ENCODE data around the gene NEUROG1.

Gene NEUROG1

DNA sequence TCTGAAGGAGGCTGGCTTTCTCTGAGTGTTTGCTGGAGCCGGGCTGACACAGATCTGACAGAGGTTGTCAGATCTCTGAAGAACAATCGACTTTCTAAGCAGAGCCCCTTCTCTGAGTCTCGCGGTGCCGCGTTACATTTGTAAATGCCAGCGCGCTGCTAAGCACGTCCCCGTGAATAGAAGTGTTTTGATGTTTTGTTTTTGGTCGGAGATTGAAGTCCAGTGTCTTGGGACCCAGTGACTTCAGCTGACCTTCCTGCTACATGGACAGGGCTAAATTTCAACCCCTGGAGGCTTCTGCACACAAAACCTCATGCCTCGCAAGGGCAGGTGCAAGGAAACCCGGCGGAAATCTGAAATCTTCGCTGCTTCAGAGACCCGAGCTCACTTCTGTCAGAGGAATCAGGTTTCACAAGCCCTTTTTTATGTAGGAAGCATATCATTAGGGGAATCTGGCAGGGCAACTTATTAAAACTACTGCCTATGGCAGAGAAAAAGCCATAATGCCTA is 27.2 kb downstream of the NEUROG1 start (continued):
- TF ChIP-seq ZNF791 (tag by site-specific recombination; IDR thresholded peaks at IDR 0.05): no peak
- no peak for TF ChIP-seq REPIN1 (tag by site-specific recombination; IDR thresholded peaks at IDR 0.05; ENCODE audit: low read depth)
- 0 out of 2 replicates have a peak, but pooled peaks have one; percentile 44 for TF ChIP-seq FEZF1 (tag by site-specific recombination; IDR thresholded peaks at IDR 0.05)
- TF ChIP-seq, protein P1, sequence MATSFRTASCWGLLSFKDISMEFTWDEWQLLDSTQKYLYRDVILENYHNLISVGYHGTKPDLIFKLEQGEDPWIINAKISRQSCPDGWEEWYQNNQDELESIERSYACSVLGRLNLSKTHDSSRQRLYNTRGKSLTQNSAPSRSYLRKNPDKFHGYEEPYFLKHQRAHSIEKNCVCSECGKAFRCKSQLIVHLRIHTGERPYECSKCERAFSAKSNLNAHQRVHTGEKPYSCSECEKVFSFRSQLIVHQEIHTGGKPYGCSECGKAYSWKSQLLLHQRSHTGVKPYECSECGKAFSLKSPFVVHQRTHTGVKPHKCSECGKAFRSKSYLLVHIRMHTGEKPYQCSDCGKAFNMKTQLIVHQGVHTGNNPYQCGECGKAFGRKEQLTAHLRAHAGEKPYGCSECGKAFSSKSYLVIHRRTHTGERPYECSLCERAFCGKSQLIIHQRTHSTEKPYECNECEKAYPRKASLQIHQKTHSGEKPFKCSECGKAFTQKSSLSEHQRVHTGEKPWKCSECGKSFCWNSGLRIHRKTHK (tag by site-specific recombination; IDR thresholded peaks at IDR 0.05): no peak
- TF ChIP-seq EGR2 (tag by site-specific recombination; IDR thresholded peaks at IDR 0.05; ENCODE audit: low read depth): no peak
- TF ChIP-seq, protein P2, sequence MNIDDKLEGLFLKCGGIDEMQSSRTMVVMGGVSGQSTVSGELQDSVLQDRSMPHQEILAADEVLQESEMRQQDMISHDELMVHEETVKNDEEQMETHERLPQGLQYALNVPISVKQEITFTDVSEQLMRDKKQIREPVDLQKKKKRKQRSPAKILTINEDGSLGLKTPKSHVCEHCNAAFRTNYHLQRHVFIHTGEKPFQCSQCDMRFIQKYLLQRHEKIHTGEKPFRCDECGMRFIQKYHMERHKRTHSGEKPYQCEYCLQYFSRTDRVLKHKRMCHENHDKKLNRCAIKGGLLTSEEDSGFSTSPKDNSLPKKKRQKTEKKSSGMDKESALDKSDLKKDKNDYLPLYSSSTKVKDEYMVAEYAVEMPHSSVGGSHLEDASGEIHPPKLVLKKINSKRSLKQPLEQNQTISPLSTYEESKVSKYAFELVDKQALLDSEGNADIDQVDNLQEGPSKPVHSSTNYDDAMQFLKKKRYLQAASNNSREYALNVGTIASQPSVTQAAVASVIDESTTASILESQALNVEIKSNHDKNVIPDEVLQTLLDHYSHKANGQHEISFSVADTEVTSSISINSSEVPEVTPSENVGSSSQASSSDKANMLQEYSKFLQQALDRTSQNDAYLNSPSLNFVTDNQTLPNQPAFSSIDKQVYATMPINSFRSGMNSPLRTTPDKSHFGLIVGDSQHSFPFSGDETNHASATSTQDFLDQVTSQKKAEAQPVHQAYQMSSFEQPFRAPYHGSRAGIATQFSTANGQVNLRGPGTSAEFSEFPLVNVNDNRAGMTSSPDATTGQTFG (tag by site-specific recombination; IDR thresholded peaks at IDR 0.05; ENCODE audit: borderline replicate concordance): no peak
- no peak for TF ChIP-seq ZNF658 (tag by site-specific recombination; IDR thresholded peaks at IDR 0.05)
- TF ChIP-seq ZFP41 (tag by site-specific recombination; IDR thresholded peaks at IDR 0.05; ENCODE audit: borderline replicate concordance): no peak
- TF ChIP-seq, protein P3, sequence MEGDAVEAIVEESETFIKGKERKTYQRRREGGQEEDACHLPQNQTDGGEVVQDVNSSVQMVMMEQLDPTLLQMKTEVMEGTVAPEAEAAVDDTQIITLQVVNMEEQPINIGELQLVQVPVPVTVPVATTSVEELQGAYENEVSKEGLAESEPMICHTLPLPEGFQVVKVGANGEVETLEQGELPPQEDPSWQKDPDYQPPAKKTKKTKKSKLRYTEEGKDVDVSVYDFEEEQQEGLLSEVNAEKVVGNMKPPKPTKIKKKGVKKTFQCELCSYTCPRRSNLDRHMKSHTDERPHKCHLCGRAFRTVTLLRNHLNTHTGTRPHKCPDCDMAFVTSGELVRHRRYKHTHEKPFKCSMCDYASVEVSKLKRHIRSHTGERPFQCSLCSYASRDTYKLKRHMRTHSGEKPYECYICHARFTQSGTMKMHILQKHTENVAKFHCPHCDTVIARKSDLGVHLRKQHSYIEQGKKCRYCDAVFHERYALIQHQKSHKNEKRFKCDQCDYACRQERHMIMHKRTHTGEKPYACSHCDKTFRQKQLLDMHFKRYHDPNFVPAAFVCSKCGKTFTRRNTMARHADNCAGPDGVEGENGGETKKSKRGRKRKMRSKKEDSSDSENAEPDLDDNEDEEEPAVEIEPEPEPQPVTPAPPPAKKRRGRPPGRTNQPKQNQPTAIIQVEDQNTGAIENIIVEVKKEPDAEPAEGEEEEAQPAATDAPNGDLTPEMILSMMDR (tag by site-specific recombination; IDR thresholded peaks at IDR 0.05): no peak
- TF ChIP-seq, protein P4, sequence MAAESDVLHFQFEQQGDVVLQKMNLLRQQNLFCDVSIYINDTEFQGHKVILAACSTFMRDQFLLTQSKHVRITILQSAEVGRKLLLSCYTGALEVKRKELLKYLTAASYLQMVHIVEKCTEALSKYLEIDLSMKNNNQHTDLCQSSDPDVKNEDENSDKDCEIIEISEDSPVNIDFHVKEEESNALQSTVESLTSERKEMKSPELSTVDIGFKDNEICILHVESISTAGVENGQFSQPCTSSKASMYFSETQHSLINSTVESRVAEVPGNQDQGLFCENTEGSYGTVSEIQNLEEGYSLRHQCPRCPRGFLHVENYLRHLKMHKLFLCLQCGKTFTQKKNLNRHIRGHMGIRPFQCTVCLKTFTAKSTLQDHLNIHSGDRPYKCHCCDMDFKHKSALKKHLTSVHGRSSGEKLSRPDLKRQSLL (tag by site-specific recombination; IDR thresholded peaks at IDR 0.05): no peak
- 0 out of 2 replicates have a peak, but pooled peaks have one; percentile 17 for TF ChIP-seq ZBTB8A (tag by site-specific recombination; IDR thresholded peaks at IDR 0.05)
- no peak for TF ChIP-seq ZNF426 (tag by site-specific recombination; IDR thresholded peaks at IDR 0.05)
- TF ChIP-seq, protein P5, sequence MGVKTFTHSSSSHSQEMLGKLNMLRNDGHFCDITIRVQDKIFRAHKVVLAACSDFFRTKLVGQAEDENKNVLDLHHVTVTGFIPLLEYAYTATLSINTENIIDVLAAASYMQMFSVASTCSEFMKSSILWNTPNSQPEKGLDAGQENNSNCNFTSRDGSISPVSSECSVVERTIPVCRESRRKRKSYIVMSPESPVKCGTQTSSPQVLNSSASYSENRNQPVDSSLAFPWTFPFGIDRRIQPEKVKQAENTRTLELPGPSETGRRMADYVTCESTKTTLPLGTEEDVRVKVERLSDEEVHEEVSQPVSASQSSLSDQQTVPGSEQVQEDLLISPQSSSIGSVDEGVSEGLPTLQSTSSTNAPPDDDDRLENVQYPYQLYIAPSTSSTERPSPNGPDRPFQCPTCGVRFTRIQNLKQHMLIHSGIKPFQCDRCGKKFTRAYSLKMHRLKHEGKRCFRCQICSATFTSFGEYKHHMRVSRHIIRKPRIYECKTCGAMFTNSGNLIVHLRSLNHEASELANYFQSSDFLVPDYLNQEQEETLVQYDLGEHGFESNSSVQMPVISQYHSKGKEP (tag by site-specific recombination; IDR thresholded peaks at IDR 0.05): no peak
- no peak for TF ChIP-seq ZNF324 (tag by site-specific recombination; IDR thresholded peaks at IDR 0.05)
- TF ChIP-seq ZNF404 (tag by site-specific recombination; IDR thresholded peaks at IDR 0.05): no peak
- no peak; the same call in 1 of the 2 replicates for TF ChIP-seq ZNF501 (tag by site-specific recombination; IDR thresholded peaks at IDR 0.05)
- no peak for TF ChIP-seq ZNF560 (tag by site-specific recombination; IDR thresholded peaks at IDR 0.05; ENCODE audit: borderline replicate concordance)
- no peak for TF ChIP-seq BCL11A (tag by site-specific recombination; IDR thresholded peaks at IDR 0.05; ENCODE audit: low read depth)
- TF ChIP-seq SCRT2 (tag by site-specific recombination; IDR thresholded peaks at IDR 0.05): no peak
- TF ChIP-seq ZNF211 (tag by site-specific recombination; IDR thresholded peaks at IDR 0.05; ENCODE audit: low read depth): no peak
- no peak for TF ChIP-seq ZBTB1 (tag by site-specific recombination; IDR thresholded peaks at IDR 0.05)
- no peak for TF ChIP-seq ZNF133 (tag by site-specific recombination; IDR thresholded peaks at IDR 0.05)
- TF ChIP-seq ZNF664 (tag by site-specific recombination; IDR thresholded peaks at IDR 0.05): no peak
- TF ChIP-seq ZNF629 (tag by site-specific recombination; IDR thresholded peaks at IDR 0.05): no peak
- no peak for TF ChIP-seq ZNF311 (tag by site-specific recombination; IDR thresholded peaks at IDR 0.05; ENCODE audit: borderline replicate concordance)
- TF ChIP-seq HOXD13 (CRISPR knock-in tag; IDR thresholded peaks at IDR 0.05; ENCODE audit: borderline replicate concordance): no peak
- TF ChIP-seq HOXC10 (CRISPR knock-in tag; IDR thresholded peaks at IDR 0.05): no peak
- no peak for TF ChIP-seq WT1 (tag by site-specific recombination; IDR thresholded peaks at IDR 0.05)
- TF ChIP-seq, protein P6, sequence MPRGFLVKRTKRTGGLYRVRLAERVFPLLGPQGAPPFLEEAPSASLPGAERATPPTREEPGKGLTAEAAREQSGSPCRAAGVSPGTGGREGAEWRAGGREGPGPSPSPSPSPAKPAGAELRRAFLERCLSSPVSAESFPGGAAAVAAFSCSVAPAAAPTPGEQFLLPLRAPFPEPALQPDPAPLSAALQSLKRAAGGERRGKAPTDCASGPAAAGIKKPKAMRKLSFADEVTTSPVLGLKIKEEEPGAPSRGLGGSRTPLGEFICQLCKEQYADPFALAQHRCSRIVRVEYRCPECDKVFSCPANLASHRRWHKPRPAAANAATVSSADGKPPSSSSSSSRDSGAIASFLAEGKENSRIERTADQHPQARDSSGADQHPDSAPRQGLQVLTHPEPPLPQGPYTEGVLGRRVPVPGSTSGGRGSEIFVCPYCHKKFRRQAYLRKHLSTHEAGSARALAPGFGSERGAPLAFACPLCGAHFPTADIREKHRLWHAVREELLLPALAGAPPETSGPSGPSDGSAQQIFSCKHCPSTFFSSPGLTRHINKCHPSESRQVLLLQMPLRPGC (tag by site-specific recombination; IDR thresholded peaks at IDR 0.05): no peak
- TF ChIP-seq ZNF239 (tag by site-specific recombination; IDR thresholded peaks at IDR 0.05): no peak
- TF ChIP-seq ZNF394 (tag by site-specific recombination; IDR thresholded peaks at IDR 0.05; ENCODE audit: borderline replicate concordance): no peak
- TF ChIP-seq ZNF214 (tag by site-specific recombination; IDR thresholded peaks at IDR 0.05; ENCODE audit: borderline replicate concordance): no peak

Measured in HEK293 (cell line).